C4-2B (cell line): Measurements from ENCODE around the gene HLA-DMB.

ENCODE experiments used
- H3K27ac ChIP-seq: fragments of 450-650 bp; 2 replicates; pipeline ENCODE4 v1.5.1; 2017
- ZFX ChIP-seq: fragments of 450-650 bp; IDR thresholded peaks from 2 replicates; pipeline ENCODE4 v1.6.1; 2017
- TF ChIP-seq, protein P1 (sequence below): fragments of 450-650 bp; conservative IDR thresholded peaks from 2 replicates; pipeline ENCODE4 v1.5.1; 2017; ENCODE audit warnings: mild to moderate bottlenecking

The HLA-DMB gene

DNA sequence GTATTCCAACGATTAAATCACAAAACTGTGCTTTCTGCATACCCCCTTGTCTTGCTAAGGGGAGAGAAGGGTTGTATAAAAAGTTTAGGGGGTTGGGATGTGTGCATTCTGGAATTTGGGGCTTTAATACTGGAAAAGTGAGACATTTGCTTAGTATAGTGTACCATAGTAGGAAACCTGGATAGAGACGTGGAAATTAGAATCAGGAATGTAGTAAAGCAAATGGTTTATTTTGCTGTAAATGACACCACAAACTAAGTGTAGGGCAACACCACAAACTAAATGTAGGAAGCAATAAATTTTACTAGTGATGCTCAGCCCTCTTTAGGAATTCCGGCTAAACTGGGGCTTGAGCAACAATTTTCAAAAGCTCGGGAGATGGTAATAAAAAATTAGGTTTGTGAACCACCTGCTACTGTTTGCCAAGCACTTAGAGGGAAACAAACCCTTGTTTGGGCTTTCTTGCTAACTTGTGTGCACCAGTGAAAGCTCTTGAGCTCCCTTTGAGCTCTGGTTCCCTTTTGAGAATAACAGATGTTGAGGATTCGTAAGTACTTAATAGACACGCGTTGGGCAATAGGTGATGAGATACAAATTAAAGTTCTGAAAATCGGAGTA, 41.4 kb upstream of the HLA-DMB start:
- TF ChIP-seq, protein P1, sequence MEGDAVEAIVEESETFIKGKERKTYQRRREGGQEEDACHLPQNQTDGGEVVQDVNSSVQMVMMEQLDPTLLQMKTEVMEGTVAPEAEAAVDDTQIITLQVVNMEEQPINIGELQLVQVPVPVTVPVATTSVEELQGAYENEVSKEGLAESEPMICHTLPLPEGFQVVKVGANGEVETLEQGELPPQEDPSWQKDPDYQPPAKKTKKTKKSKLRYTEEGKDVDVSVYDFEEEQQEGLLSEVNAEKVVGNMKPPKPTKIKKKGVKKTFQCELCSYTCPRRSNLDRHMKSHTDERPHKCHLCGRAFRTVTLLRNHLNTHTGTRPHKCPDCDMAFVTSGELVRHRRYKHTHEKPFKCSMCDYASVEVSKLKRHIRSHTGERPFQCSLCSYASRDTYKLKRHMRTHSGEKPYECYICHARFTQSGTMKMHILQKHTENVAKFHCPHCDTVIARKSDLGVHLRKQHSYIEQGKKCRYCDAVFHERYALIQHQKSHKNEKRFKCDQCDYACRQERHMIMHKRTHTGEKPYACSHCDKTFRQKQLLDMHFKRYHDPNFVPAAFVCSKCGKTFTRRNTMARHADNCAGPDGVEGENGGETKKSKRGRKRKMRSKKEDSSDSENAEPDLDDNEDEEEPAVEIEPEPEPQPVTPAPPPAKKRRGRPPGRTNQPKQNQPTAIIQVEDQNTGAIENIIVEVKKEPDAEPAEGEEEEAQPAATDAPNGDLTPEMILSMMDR, result no peak
- no peak for TF ChIP-seq ZFX
- no peak overlapping the region for H3K27ac ChIP-seq

DNA sequence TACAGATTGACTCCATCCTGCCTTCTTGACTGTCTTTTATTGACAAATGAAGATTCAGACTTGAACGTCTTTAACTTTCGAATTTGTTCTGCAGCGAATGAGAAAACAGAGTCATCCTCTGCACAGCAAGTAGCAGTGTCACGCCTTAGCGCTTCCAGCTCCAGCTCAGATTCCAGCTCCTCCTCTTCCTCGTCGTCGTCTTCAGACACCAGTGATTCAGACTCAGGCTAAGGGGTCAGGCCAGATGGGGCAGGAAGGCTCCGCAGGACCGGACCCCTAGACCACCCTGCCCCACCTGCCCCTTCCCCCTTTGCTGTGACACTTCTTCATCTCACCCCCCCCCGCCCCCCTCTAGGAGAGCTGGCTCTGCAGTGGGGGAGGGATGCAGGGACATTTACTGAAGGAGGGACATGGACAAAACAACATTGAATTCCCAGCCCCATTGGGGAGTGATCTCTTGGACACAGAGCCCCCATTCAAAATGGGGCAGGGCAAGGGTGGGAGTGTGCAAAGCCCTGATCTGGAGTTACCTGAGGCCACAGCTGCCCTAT, 39.7 kb upstream of the HLA-DMB start:
- no peak overlapping the region for H3K27ac ChIP-seq
- TF ChIP-seq, protein P1, result no peak
- TF ChIP-seq ZFX, result no peak

DNA sequence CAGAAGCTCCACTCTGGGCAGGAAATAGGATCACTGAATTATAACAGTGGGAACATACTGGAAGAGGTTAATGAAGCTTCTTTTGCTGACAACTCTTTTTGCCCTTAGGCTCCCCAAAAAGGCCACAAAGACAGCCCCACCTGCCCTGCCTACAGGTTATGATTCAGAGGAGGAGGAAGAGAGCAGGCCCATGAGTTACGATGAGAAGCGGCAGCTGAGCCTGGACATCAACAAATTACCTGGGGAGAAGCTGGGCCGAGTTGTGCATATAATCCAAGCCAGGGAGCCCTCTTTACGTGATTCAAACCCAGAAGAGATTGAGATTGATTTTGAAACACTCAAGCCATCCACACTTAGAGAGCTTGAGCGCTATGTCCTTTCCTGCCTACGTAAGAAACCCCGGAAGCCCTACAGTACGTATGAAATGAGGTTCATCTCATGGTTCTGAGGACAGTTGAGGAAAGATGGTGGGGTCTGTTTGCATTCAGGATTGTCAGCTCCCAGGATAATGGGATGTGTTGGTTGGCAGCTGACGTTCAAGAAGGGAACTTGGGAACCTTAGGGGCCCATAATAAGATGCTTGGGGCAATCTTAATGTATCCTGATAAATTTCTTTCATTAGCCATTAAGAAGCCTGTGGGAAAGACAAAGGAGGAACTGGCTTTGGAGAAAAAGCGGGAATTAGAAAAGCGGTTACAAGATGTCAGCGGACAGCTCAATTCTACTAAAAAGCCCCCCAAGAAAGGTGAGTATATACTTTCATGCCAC, 39.1 kb upstream of the HLA-DMB start:
- no peak overlapping the region for H3K27ac ChIP-seq
- TF ChIP-seq, protein P1, result no peak
- no peak for TF ChIP-seq ZFX

DNA sequence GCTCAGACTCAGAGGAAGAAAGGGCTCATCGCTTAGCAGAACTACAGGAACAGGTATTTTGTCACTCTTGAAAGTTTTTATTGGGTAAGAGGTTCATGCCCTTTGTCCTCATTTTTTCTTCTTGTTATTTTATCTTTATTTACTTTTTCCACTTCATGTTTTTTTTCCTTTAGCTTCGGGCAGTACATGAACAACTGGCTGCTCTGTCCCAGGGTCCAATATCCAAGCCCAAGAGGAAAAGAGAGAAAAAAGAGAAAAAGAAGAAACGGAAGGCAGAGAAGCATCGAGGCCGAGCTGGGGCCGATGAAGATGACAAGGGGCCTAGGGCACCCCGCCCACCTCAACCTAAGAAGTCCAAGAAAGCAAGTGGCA, 37.1 kb upstream of the HLA-DMB start:
- H3K27ac ChIP-seq, result no peak overlapping the region
- no peak for TF ChIP-seq ZFX
- TF ChIP-seq, protein P1, result no peak

DNA sequence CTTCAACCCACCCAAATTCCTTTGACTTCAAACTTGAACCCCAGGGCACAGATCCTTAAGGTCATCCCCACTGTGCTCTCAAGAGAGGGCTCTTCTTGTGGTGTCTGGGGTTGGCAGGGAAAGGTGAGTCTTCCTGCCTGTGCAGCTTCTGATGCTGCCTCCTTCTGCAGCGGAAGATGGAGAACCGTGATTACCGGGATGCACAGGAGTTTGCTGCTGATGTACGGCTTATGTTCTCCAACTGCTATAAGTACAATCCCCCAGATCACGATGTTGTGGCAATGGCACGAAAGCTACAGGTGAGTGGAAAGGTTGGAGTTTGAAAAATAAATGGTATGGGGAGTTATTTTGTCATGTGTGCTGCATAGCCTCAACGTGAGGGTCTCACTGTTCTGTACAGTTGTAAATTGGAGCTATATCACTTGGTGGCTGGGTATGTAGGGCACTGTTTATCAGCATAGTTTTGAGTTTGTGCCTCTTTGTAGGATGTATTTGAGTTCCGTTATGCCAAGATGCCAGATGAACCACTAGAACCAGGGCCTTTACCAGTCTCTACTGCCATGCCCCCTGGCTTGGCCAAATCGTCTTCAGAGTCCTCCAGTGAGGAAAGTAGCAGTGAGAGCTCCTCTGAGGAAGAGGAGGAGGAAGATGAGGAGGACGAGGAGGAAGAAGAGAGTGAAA, 36.6 kb upstream of the HLA-DMB start:
- H3K27ac ChIP-seq, result no peak overlapping the region
- TF ChIP-seq, protein P1, result no peak
- no peak for TF ChIP-seq ZFX

DNA sequence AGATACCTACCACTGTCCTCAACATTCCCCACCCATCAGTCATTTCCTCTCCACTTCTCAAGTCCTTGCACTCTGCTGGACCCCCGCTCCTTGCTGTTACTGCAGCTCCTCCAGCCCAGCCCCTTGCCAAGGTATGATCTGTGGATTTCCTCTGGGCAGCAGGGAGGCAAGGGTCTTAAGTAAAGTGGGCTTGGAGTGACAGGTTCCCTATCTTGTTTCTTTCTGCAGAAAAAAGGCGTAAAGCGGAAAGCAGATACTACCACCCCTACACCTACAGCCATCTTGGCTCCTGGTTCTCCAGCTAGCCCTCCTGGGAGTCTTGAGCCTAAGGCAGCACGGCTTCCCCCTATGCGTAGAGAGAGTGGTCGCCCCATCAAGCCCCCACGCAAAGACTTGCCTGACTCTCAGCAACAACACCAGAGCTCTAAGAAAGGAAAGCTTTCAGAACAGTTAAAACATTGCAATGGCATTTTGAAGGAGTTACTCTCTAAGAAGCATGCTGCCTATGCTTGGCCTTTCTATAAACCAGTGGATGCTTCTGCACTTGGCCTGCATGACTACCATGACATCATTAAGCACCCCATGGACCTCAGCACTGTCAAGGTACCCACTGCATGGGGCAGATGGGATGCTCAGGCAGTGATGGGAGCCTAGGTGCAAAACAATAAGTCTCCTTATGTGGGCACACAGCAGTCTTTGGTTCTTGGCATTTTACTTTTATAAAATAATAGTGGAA, 35.7 kb upstream of the HLA-DMB start:
- no peak for TF ChIP-seq ZFX
- TF ChIP-seq, protein P1, result no peak
- H3K27ac ChIP-seq, result no peak overlapping the region; the same call in 1 of the 2 replicates
